ENCODE measurements around the gene RLF.

DNA sequence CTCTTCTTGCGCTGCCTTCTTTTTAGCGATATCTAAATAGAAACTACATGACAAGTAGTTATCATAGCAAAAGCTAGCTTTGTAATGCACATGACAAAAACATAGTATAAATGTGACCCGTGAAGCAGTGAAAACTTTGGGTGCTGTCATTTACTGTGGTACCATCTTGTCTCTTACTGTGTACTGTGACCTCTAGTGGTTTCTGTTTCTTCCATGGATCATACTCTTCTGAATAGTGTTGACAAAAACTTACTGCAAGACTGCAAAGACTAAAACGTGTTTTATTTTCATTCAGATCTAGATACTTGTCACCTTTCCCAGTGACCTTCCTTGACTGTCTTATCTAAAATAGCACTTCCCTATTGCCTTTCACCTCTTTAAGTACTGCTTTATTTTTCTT lies 6.1 kb downstream of the RLF start:
- TF ChIP-seq, protein P1, sequence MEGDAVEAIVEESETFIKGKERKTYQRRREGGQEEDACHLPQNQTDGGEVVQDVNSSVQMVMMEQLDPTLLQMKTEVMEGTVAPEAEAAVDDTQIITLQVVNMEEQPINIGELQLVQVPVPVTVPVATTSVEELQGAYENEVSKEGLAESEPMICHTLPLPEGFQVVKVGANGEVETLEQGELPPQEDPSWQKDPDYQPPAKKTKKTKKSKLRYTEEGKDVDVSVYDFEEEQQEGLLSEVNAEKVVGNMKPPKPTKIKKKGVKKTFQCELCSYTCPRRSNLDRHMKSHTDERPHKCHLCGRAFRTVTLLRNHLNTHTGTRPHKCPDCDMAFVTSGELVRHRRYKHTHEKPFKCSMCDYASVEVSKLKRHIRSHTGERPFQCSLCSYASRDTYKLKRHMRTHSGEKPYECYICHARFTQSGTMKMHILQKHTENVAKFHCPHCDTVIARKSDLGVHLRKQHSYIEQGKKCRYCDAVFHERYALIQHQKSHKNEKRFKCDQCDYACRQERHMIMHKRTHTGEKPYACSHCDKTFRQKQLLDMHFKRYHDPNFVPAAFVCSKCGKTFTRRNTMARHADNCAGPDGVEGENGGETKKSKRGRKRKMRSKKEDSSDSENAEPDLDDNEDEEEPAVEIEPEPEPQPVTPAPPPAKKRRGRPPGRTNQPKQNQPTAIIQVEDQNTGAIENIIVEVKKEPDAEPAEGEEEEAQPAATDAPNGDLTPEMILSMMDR (conservative IDR thresholded peaks at IDR 0.05), result no peak
- TF ChIP-seq ZFX (IDR thresholded peaks at IDR 0.05), result no peak

All from C4-2B (cell line).